ENCODE measurements around the gene AGPAT2. TPM values are rescaled to one million over a fixed set of nuclear protein-coding genes. Genes with fewer than 3 reads are reported as not detected.

Gene AGPAT2
- total and polyA plus RNA-seq, 2 experiments from 2014 or later = 125 to 242 TPM

GRCh38 chr9:136694163-136694871, 7.1 kb upstream of the AGPAT2 start:
- H2AFZ ChIP-seq = no peak overlapping the region
- no peaks in the 10 kb centered on the region for H3K27me3 ChIP-seq
- H4K20me1 ChIP-seq (ENCODE audit: insufficient read depth, poor library complexity, severe bottlenecking) = no peaks in the 10 kb centered on the region
- H3K9me3 ChIP-seq (ENCODE audit: low read depth) = no peaks in the 10 kb centered on the region
- H3K9me2 ChIP-seq (replicated peaks; ENCODE audit: insufficient read depth) = no peaks in the 10 kb centered on the region
- H3K79me2 ChIP-seq = no peaks in the 10 kb centered on the region
- peaks cover 43% of the 10 kb centered on the region for H3K4me1 ChIP-seq (ENCODE audit: insufficient read depth)
- 54% methylated on average over 26 of the region's 32 CpGs for WGBS (ENCODE audit: low lambda C conversion rate, missing lambda C conversion rate)
- peak overlapping the region; percentile 98 for H3K27ac ChIP-seq
- peak; percentile 71 for TF ChIP-seq CTCF (IDR thresholded peaks at IDR 0.05; ENCODE audit: poor library complexity)
- no peak for TF ChIP-seq EZH2phosphoT487 (IDR thresholded peaks at IDR 0.05; ENCODE audit: low read depth, severe bottlenecking, unreplicated experiment)
- no peak overlapping the region for H3K4me3 ChIP-seq
- H3K4me2 ChIP-seq = peak overlapping the region; percentile 64
- DNase-seq (ENCODE audit: low spot score) = peak; percentile 80
- no peaks in the 10 kb centered on the region for H3K36me3 ChIP-seq (replicated peaks; ENCODE audit: insufficient read depth, low read depth)

GRCh38 chr9:136693490-136694162, 6.4 kb upstream of the AGPAT2 start:
- TF ChIP-seq EZH2 (IDR thresholded peaks at IDR 0.05; ENCODE audit: borderline replicate concordance) = no peak
- no peak for TF ChIP-seq CTCF (IDR thresholded peaks at IDR 0.05; ENCODE audit: poor library complexity)
- no peak for TF ChIP-seq EZH2phosphoT487 (IDR thresholded peaks at IDR 0.05; ENCODE audit: low read depth, severe bottlenecking, unreplicated experiment)
- H3K79me2 ChIP-seq = no peaks in the 10 kb centered on the region
- no peaks in the 10 kb centered on the region for H3K9me3 ChIP-seq (ENCODE audit: low read depth)
- peak; percentile 90 for DNase-seq (ENCODE audit: low spot score)
- H3K9me2 ChIP-seq (replicated peaks; ENCODE audit: insufficient read depth) = no peaks in the 10 kb centered on the region
- H3K4me1 ChIP-seq (ENCODE audit: insufficient read depth) = peaks cover 36% of the 10 kb centered on the region
- H3K36me3 ChIP-seq (replicated peaks; ENCODE audit: insufficient read depth, low read depth) = no peaks in the 10 kb centered on the region
- H3K27me3 ChIP-seq = no peaks in the 10 kb centered on the region
- H2AFZ ChIP-seq = no peak overlapping the region
- no peak overlapping the region for H3K4me3 ChIP-seq
- H4K20me1 ChIP-seq (ENCODE audit: insufficient read depth, poor library complexity, severe bottlenecking) = no peaks in the 10 kb centered on the region
- peak overlapping the region; percentile 98 for H3K27ac ChIP-seq
- 49% methylated on average over 15 of the region's 15 CpGs for WGBS (ENCODE audit: low lambda C conversion rate, missing lambda C conversion rate)
- peak overlapping the region; percentile 64 for H3K4me2 ChIP-seq

- Histone ChIP-seq H4K20me1 (ENCODE audit: insufficient read depth, poor library complexity, severe bottlenecking) (no peaks in the 10 kb centered on the region), H3K4me1 (ENCODE audit: insufficient read depth) (peaks cover 32% of the 10 kb centered on the region), H3K36me3 (replicated peaks; ENCODE audit: insufficient read depth, low read depth) (no peaks in the 10 kb centered on the region), H3K9me2 (replicated peaks; ENCODE audit: insufficient read depth) (no peaks in the 10 kb centered on the region), H3K79me2 (no peaks in the 10 kb centered on the region), H3K9me3 (ENCODE audit: low read depth) (no peaks in the 10 kb centered on the region), H3K27ac (peak overlapping the region; percentile 98), H3K4me2 (peak overlapping the region; percentile 47), H3K27me3 (no peaks in the 10 kb centered on the region), H3K4me3 (no peak overlapping the region), H2AFZ (no peak overlapping the region)
- DNase-seq (ENCODE audit: low spot score) = no peak
- 86% methylated on average over 14 of the region's 14 CpGs for WGBS (ENCODE audit: low lambda C conversion rate, missing lambda C conversion rate)
- TF ChIP-seq EZH2 (IDR thresholded peaks at IDR 0.05; ENCODE audit: borderline replicate concordance) (no peak), EZH2phosphoT487 (IDR thresholded peaks at IDR 0.05; ENCODE audit: low read depth, severe bottlenecking, unreplicated experiment) (no peak), CTCF (IDR thresholded peaks at IDR 0.05; ENCODE audit: poor library complexity) (no peak)
Measured at GRCh38 chr9:136693135-136693489, 5.9 kb upstream of the AGPAT2 start.
